ENCODE data around the gene SLC41A2.
"Not testable (repeated sequence)": the region's sequence is repeated elsewhere in the genome, so short reads cannot be mapped to it uniquely, and the experiment has no call there.

SLC41A2 gene

GRCh38 chr12:104943401-104943800 lies 14.7 kb downstream of the SLC41A2 start:
- H3K4me3 ChIP-seq (ENCODE audit: low read length); H3K36me3 ChIP-seq (ENCODE audit: control insufficient read depth, insufficient read depth, low read length, severe bottlenecking); H3K9ac ChIP-seq (ENCODE audit: low read length); H3K27me3 ChIP-seq (replicated peaks; ENCODE audit: control insufficient read depth, insufficient read depth, low read length); H3K9me3 ChIP-seq (ENCODE audit: control insufficient read depth, low read length); DNase-seq (ENCODE audit: low read depth): not testable (repeated sequence)
- peaks cover 26% of the 10 kb centered on the region for H3K4me1 ChIP-seq (ENCODE audit: control insufficient read depth, insufficient read depth, low read length)

- H3K9me3 ChIP-seq (ENCODE audit: control insufficient read depth, low read length) = peaks cover 5% of the 10 kb centered on the region
- H3K9ac ChIP-seq (ENCODE audit: low read length) = no peak overlapping the region
- no peaks in the 10 kb centered on the region for H3K27me3 ChIP-seq (replicated peaks; ENCODE audit: control insufficient read depth, insufficient read depth, low read length)
- no peak overlapping the region for H3K4me3 ChIP-seq (ENCODE audit: low read length)
- H3K36me3 ChIP-seq (ENCODE audit: control insufficient read depth, insufficient read depth, low read length, severe bottlenecking) = no peaks in the 10 kb centered on the region
- no peak for DNase-seq (ENCODE audit: low read depth)
- H3K4me1 ChIP-seq (ENCODE audit: control insufficient read depth, insufficient read depth, low read length) = peaks cover 32% of the 10 kb centered on the region
These were observed 16.0 kb downstream of the SLC41A2 start for GRCh38 chr12:104942075-104942474.

- DNase-seq (ENCODE audit: low read depth) = no peak
- Histone ChIP-seq H3K27me3 (replicated peaks; ENCODE audit: control insufficient read depth, insufficient read depth, low read length) (no peaks in the 10 kb centered on the region), H3K4me3 (ENCODE audit: low read length) (no peak overlapping the region), H3K36me3 (ENCODE audit: control insufficient read depth, insufficient read depth, low read length, severe bottlenecking) (no peaks in the 10 kb centered on the region), H3K9me3 (ENCODE audit: control insufficient read depth, low read length) (peaks cover 5% of the 10 kb centered on the region), H3K9ac (ENCODE audit: low read length) (no peak overlapping the region), H3K4me1 (ENCODE audit: control insufficient read depth, insufficient read depth, low read length) (peaks cover 32% of the 10 kb centered on the region)
These were observed 16.6 kb downstream of the SLC41A2 start for GRCh38 chr12:104941454-104941853.

- peaks cover 32% of the 10 kb centered on the region for H3K4me1 ChIP-seq (ENCODE audit: control insufficient read depth, insufficient read depth, low read length)
- H3K9me3 ChIP-seq (ENCODE audit: control insufficient read depth, low read length) = peaks cover 5% of the 10 kb centered on the region
- peak overlapping the region; percentile 12 for H3K4me3 ChIP-seq (ENCODE audit: low read length)
- H3K36me3 ChIP-seq (ENCODE audit: control insufficient read depth, insufficient read depth, low read length, severe bottlenecking) = no peaks in the 10 kb centered on the region
- no peaks in the 10 kb centered on the region for H3K27me3 ChIP-seq (replicated peaks; ENCODE audit: control insufficient read depth, insufficient read depth, low read length)
- peak overlapping the region; percentile 27 for H3K9ac ChIP-seq (ENCODE audit: low read length)
- no peak for DNase-seq (ENCODE audit: low read depth)
These were observed 19.0 kb downstream of the SLC41A2 start for GRCh38 chr12:104939089-104939488.

- Histone ChIP-seq H3K36me3 (ENCODE audit: control insufficient read depth, insufficient read depth, low read length, severe bottlenecking) (no peaks in the 10 kb centered on the region), H3K4me3 (ENCODE audit: low read length) (peak overlapping the region; percentile 2), H3K4me1 (ENCODE audit: control insufficient read depth, insufficient read depth, low read length) (peaks cover 32% of the 10 kb centered on the region), H3K27me3 (replicated peaks; ENCODE audit: control insufficient read depth, insufficient read depth, low read length) (no peaks in the 10 kb centered on the region), H3K9ac (ENCODE audit: low read length) (peak overlapping the region; percentile 27), H3K9me3 (ENCODE audit: control insufficient read depth, low read length) (peaks cover 1% of the 10 kb centered on the region)
- DNase-seq (ENCODE audit: low read depth) = peak; percentile 48
These were observed 19.7 kb downstream of the SLC41A2 start for GRCh38 chr12:104938371-104938770.

- no peak for DNase-seq (ENCODE audit: low read depth)
- H3K4me1 ChIP-seq (ENCODE audit: control insufficient read depth, insufficient read depth, low read length) = peaks cover 30% of the 10 kb centered on the region
- no peaks in the 10 kb centered on the region for H3K9me3 ChIP-seq (ENCODE audit: control insufficient read depth, low read length)
- H3K9ac ChIP-seq (ENCODE audit: low read length) = no peak overlapping the region
- no peak overlapping the region for H3K4me3 ChIP-seq (ENCODE audit: low read length)
- H3K36me3 ChIP-seq (ENCODE audit: control insufficient read depth, insufficient read depth, low read length, severe bottlenecking) = no peaks in the 10 kb centered on the region
- no peaks in the 10 kb centered on the region for H3K27me3 ChIP-seq (replicated peaks; ENCODE audit: control insufficient read depth, insufficient read depth, low read length)
These were observed 22.2 kb downstream of the SLC41A2 start for GRCh38 chr12:104935886-104936285.

- no peak for DNase-seq (ENCODE audit: low read depth)
- Histone ChIP-seq H3K27me3 (replicated peaks; ENCODE audit: control insufficient read depth, insufficient read depth, low read length) (no peaks in the 10 kb centered on the region), H3K36me3 (ENCODE audit: control insufficient read depth, insufficient read depth, low read length, severe bottlenecking) (no peaks in the 10 kb centered on the region), H3K4me3 (ENCODE audit: low read length) (no peak overlapping the region), H3K4me1 (ENCODE audit: control insufficient read depth, insufficient read depth, low read length) (peaks cover 38% of the 10 kb centered on the region), H3K9ac (ENCODE audit: low read length) (no peak overlapping the region), H3K9me3 (ENCODE audit: control insufficient read depth, low read length) (no peaks in the 10 kb centered on the region)
These were observed 24.3 kb downstream of the SLC41A2 start for GRCh38 chr12:104933778-104934177.

- H3K9me3 ChIP-seq (ENCODE audit: control insufficient read depth, low read length) = no peaks in the 10 kb centered on the region
- H3K4me3 ChIP-seq (ENCODE audit: low read length) = no peak overlapping the region
- H3K9ac ChIP-seq (ENCODE audit: low read length) = no peak overlapping the region
- no peaks in the 10 kb centered on the region for H3K36me3 ChIP-seq (ENCODE audit: control insufficient read depth, insufficient read depth, low read length, severe bottlenecking)
- no peaks in the 10 kb centered on the region for H3K27me3 ChIP-seq (replicated peaks; ENCODE audit: control insufficient read depth, insufficient read depth, low read length)
- DNase-seq (ENCODE audit: low read depth) = no peak
- H3K4me1 ChIP-seq (ENCODE audit: control insufficient read depth, insufficient read depth, low read length) = peaks cover 38% of the 10 kb centered on the region
These were observed 25.0 kb downstream of the SLC41A2 start for GRCh38 chr12:104933128-104933527.

- DNase-seq (ENCODE audit: low read depth) = peak; percentile 31
- H3K4me1 ChIP-seq (ENCODE audit: control insufficient read depth, insufficient read depth, low read length) = peaks cover 33% of the 10 kb centered on the region
- H3K9ac ChIP-seq (ENCODE audit: low read length) = no peak overlapping the region
- peak overlapping the region; percentile 39 for H3K4me3 ChIP-seq (ENCODE audit: low read length)
- H3K9me3 ChIP-seq (ENCODE audit: control insufficient read depth, low read length) = no peaks in the 10 kb centered on the region
- peaks cover 6% of the 10 kb centered on the region for H3K36me3 ChIP-seq (ENCODE audit: control insufficient read depth, insufficient read depth, low read length, severe bottlenecking)
- H3K27me3 ChIP-seq (replicated peaks; ENCODE audit: control insufficient read depth, insufficient read depth, low read length) = no peaks in the 10 kb centered on the region
These were observed 27.4 kb downstream of the SLC41A2 start for GRCh38 chr12:104930388-104931326.

GRCh38 chr12:104929977-104930376 lies 28.1 kb downstream of the SLC41A2 start:
- H3K4me3 ChIP-seq (ENCODE audit: low read length) = peak overlapping the region; percentile 39
- H3K9ac ChIP-seq (ENCODE audit: low read length) = no peak overlapping the region
- no peaks in the 10 kb centered on the region for H3K27me3 ChIP-seq (replicated peaks; ENCODE audit: control insufficient read depth, insufficient read depth, low read length)
- DNase-seq (ENCODE audit: low read depth) = no peak
- peaks cover 6% of the 10 kb centered on the region for H3K36me3 ChIP-seq (ENCODE audit: control insufficient read depth, insufficient read depth, low read length, severe bottlenecking)
- H3K9me3 ChIP-seq (ENCODE audit: control insufficient read depth, low read length) = no peaks in the 10 kb centered on the region
- H3K4me1 ChIP-seq (ENCODE audit: control insufficient read depth, insufficient read depth, low read length) = peaks cover 33% of the 10 kb centered on the region

- H3K27me3 ChIP-seq (replicated peaks; ENCODE audit: control insufficient read depth, insufficient read depth, low read length) = no peaks in the 10 kb centered on the region
- peaks cover 33% of the 10 kb centered on the region for H3K4me1 ChIP-seq (ENCODE audit: control insufficient read depth, insufficient read depth, low read length)
- H3K9me3 ChIP-seq (ENCODE audit: control insufficient read depth, low read length) = no peaks in the 10 kb centered on the region
- DNase-seq (ENCODE audit: low read depth) = no peak
- no peak overlapping the region for H3K4me3 ChIP-seq (ENCODE audit: low read length)
- H3K9ac ChIP-seq (ENCODE audit: low read length) = no peak overlapping the region
- H3K36me3 ChIP-seq (ENCODE audit: control insufficient read depth, insufficient read depth, low read length, severe bottlenecking) = peaks cover 6% of the 10 kb centered on the region
These were observed 28.7 kb downstream of the SLC41A2 start for GRCh38 chr12:104929368-104929767.

Measured in adipocyte (in vitro differentiated cells).